Esophagus (tissue), 2 donors: Measurements from ENCODE around the gene PKIG. TPM values are rescaled to one million over a fixed set of nuclear protein-coding genes. Genes with fewer than 3 reads are reported as not detected.

Experiments
- H3K27ac ChIP-seq, 2 donors: one replicate each; pipeline ENCODE4 v1.5.1; 2013; ENCODE audit warnings: low read depth in 2 of 2, mild to moderate bottlenecking in 2 of 2, inconsistent platforms in 1 of 2, low read length in 1 of 2, moderate library complexity in 1 of 2
- H3K27me3 ChIP-seq, 2 donors: one replicate each; pipeline ENCODE4 v1.6.1; 2013; ENCODE audit warnings: low read length in 2 of 2, control low read depth in 1 of 2, mild to moderate bottlenecking in 1 of 2; ENCODE audit not compliant: insufficient read depth in 2 of 2, control insufficient read depth in 1 of 2
- H3K36me3 ChIP-seq, 2 donors: one replicate each; pipeline ENCODE4 v1.6.1; 2013; ENCODE audit warnings: low read length in 1 of 2; ENCODE audit not compliant: control insufficient read depth in 2 of 2, insufficient read depth in 2 of 2
- H3K4me1 ChIP-seq, 2 donors: one replicate each; pipeline ENCODE4 v1.6.1; 2013; ENCODE audit warnings: low read length in 1 of 2; ENCODE audit not compliant: control insufficient read depth in 2 of 2, insufficient read depth in 2 of 2
- H3K4me3 ChIP-seq, 2 donors: one replicate each; pipeline ENCODE4 v1.5.1; 2013; ENCODE audit warnings: low read length in 2 of 2, mild to moderate bottlenecking in 2 of 2, low read depth in 1 of 2, moderate library complexity in 1 of 2
- H3K9me3 ChIP-seq, 2 donors: one replicate each; pipeline ENCODE4 v1.6.1; 2013; ENCODE audit warnings: mild to moderate bottlenecking in 2 of 2, low read depth in 1 of 2, low read length in 1 of 2, moderate library complexity in 1 of 2; ENCODE audit not compliant: control insufficient read depth in 2 of 2, insufficient read depth in 1 of 2
- WGBS, 2 donors: extraction: QIAGEN DNeasy Blood & Tissue Kit; methylation state at CpG; one replicate each; pipeline ENCODE4 v1.1.7; 2013; 5-methylcytosine and 5-hydroxymethylcytosine counted together
- polyA plus RNA-seq, 2 donors: library from polyadenylated mRNA; stranded (reverse); fragments of 200-250 nt; gene quantifications; one replicate each; pipeline ENCODE4 v1.2.3, GENCODE V29; 2013
- donor health status: healthy with polysubstance abuse.
- donor health status: Bipolar disorder and iron deficiency.

Gene PKIG
- polyA plus RNA-seq, 2 donors: 13.7 to 33.3 TPM

GRCh38 chr20:44610313-44610962 lies 28.1 kb downstream of the PKIG start:
- H3K4me1 ChIP-seq: peaks cover 0 to 10% of the 10 kb centered on the region in 2 donors
- peaks cover 2 to 4% of the 10 kb centered on the region in 2 donors for H3K36me3 ChIP-seq
- no peak overlapping the region for H3K4me3 ChIP-seq
- H3K27me3 ChIP-seq: no peaks in the 10 kb centered on the region
- 2 to 4% methylated on average over 1 of the region's 1 CpG for WGBS, 2 donors
- no peaks in the 10 kb centered on the region for H3K9me3 ChIP-seq
- peak overlapping the region in 1 of 2 donors; percentile 63 for H3K27ac ChIP-seq

- WGBS, 2 donors: 93 to 94% methylated on average over 5 of the region's 5 CpGs
- H3K4me3 ChIP-seq: no peak overlapping the region
- peaks cover 4% of the 10 kb centered on the region in 2 donors for H3K36me3 ChIP-seq
- H3K4me1 ChIP-seq: peaks cover 0 to 13% of the 10 kb centered on the region in 2 donors
- no peak overlapping the region for H3K27ac ChIP-seq
- no peaks in the 10 kb centered on the region for H3K9me3 ChIP-seq
- H3K27me3 ChIP-seq: no peaks in the 10 kb centered on the region
Observed at GRCh38 chr20:44613575-44613974, 31.2 kb downstream of the PKIG start.

DNA sequence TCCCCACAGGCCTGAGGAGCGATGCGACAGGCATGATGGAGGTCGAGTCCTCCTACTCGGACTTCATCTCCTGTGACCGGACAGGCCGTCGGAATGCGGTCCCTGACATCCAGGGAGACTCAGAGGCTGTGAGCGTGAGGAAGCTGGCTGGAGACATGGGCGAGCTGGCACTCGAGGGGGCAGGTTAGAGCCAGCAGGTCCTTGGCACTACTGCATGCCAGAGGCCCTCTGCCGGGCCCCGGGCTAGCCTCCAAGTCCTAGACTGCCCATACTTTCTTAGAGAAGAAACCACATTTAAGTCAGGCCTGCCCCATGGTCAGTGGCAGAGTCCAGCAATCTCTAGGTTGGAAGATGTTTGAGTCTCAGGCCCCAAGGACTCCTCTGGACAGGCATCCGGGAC lies 32.1 kb downstream of the PKIG start:
- Histone ChIP-seq H3K9me3 (no peaks in the 10 kb centered on the region), H3K27me3 (no peaks in the 10 kb centered on the region), H3K27ac (peak overlapping the region in 1 of 2 donors; percentile 1), H3K36me3 (peaks cover 4% of the 10 kb centered on the region in 2 donors), H3K4me1 (peaks cover 0 to 13% of the 10 kb centered on the region in 2 donors), H3K4me3 (no peak overlapping the region)
- WGBS, 2 donors: 56 to 60% methylated on average over 14 of the region's 14 CpGs

- Histone ChIP-seq H3K9me3 (no peaks in the 10 kb centered on the region), H3K36me3 (peaks cover 7 to 8% of the 10 kb centered on the region in 2 donors), H3K27me3 (no peaks in the 10 kb centered on the region), H3K4me1 (peaks cover 0 to 10% of the 10 kb centered on the region in 2 donors), H3K4me3 (no peak overlapping the region), H3K27ac (peak overlapping the region; percentile 5 to 46)
- WGBS, 2 donors: 40 to 46% methylated on average over 10 of the region's 10 CpGs
Observed at GRCh38 chr20:44615169-44615791, 32.9 kb downstream of the PKIG start.

- 87 to 90% methylated on average over 14 of the region's 14 CpGs for WGBS, 2 donors
- Histone ChIP-seq H3K27me3 (no peaks in the 10 kb centered on the region), H3K27ac (peak overlapping the region in 1 of 2 donors; percentile 47), H3K4me3 (no peak overlapping the region), H3K4me1 (peaks cover 0 to 10% of the 10 kb centered on the region in 2 donors), H3K9me3 (no peaks in the 10 kb centered on the region), H3K36me3 (peaks cover 8 to 12% of the 10 kb centered on the region in 2 donors)
Observed at GRCh38 chr20:44615876-44616603, 33.7 kb downstream of the PKIG start.

DNA sequence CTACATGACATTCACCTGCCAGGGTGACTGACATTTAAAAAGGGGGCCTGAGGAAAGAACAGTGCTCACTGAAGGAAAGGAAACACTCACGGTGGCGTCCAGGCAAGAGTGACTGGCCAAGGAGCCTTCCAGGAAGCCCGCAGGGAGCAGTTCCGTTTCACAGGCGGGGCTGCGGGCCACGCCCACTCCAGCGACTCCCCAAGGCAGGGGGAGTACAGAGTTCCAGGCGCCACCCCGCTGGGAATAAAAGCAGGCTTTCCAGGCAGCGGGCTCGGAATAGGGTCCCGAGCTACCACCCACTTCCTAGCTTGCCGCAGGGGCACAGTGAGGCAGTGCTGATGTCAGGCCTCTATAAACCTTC lies 34.2 kb downstream of the PKIG start:
- no peaks in the 10 kb centered on the region for H3K27me3 ChIP-seq
- H3K9me3 ChIP-seq: no peaks in the 10 kb centered on the region
- H3K4me3 ChIP-seq: no peak overlapping the region
- peaks cover 0 to 10% of the 10 kb centered on the region in 2 donors for H3K4me1 ChIP-seq
- H3K36me3 ChIP-seq: peaks cover 8 to 12% of the 10 kb centered on the region in 2 donors
- 58 to 66% methylated on average over 14 of the region's 14 CpGs for WGBS, 2 donors
- H3K27ac ChIP-seq: peak overlapping the region in 1 of 2 donors; percentile 47

DNA sequence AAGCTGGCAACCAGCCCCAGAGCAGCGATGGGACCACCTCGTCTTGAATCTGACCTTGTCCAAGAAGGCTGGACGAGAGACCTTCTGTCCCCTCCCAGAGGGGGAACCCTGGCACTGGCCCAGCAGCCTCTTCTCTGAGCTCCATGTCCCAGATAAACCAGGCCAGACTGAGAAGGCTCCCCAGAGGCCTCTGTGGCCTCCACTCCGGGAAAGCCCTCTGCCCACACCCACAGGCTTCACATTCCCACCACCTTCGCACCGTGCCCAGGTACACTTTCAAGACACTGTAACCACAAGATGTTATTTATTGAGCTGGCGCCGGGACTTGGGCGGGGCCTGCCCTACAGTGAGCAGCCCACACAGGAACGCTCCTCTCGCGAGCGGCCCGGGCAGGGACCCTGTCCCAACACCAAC lies 35.9 kb downstream of the PKIG start:
- Histone ChIP-seq H3K36me3 (peaks cover 14 to 23% of the 10 kb centered on the region in 2 donors), H3K4me1 (peaks cover 0 to 10% of the 10 kb centered on the region in 2 donors)
- 58 to 62% methylated on average over 14 of the region's 14 CpGs for WGBS, 2 donors

GRCh38 chr20:44619294-44619693 lies 36.9 kb downstream of the PKIG start:
- Histone ChIP-seq H3K27ac (no peak overlapping the region), H3K9me3 (peaks cover 0 to 4% of the 10 kb centered on the region in 2 donors), H3K4me1 (peaks cover 0 to 10% of the 10 kb centered on the region in 2 donors), H3K4me3 (no peak overlapping the region), H3K27me3 (no peaks in the 10 kb centered on the region), H3K36me3 (peaks cover 10 to 25% of the 10 kb centered on the region in 2 donors)
- 97 to 99% methylated on average over 7 of the region's 7 CpGs for WGBS, 2 donors

More for the DNA sequence above, 35.9 kb downstream of the PKIG start:
- H3K27ac ChIP-seq: no peak overlapping the region
- peaks cover 0 to 2% of the 10 kb centered on the region in 2 donors for H3K9me3 ChIP-seq
- H3K4me3 ChIP-seq: no peak overlapping the region
- H3K27me3 ChIP-seq: no peaks in the 10 kb centered on the region

DNA sequence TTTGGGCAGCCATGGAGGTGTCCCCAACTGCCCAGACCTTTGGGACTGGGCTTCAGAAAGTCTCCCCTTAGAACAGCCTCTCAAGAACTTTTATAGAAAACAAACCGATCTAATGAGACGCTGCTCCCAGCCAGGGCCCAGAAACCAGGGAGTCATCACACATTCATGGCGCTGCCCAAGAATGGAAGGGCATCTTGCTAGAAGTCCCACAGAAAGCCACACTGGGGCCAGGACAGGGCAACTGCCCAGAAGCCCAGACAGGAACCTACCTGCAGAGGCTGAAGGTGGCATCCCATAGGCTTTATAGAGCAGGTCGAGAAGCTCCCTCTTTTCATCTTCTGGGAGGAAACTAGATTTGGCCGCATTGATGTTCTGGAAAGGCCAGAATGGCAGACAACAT lies 37.7 kb downstream of the PKIG start:
- peaks cover 10 to 27% of the 10 kb centered on the region in 2 donors for H3K36me3 ChIP-seq

More for the DNA sequence above, 37.7 kb downstream of the PKIG start:
- Histone ChIP-seq H3K4me3 (no peak overlapping the region), H3K27me3 (no peaks in the 10 kb centered on the region), H3K27ac (no peak overlapping the region), H3K9me3 (peaks cover 0 to 4% of the 10 kb centered on the region in 2 donors), H3K4me1 (peaks cover 0 to 5% of the 10 kb centered on the region in 2 donors)
- WGBS, 2 donors: 96 to 97% methylated on average over 5 of the region's 5 CpGs
